ENCODE data around the gene REM1. TPM values are rescaled to one million over a fixed set of nuclear protein-coding genes. Genes with fewer than 3 reads are reported as not detected.

The REM1 gene
- total RNA-seq, 1 experiment from 2014 or later, result not detected

- no peak overlapping the region for H3K27ac Mint-ChIP-seq
- H3K4me3 Mint-ChIP-seq, result no peak overlapping the region
- Histone ChIP-seq H2BK12ac (ENCODE audit: insufficient read length, low read depth, low read length) (no peak overlapping the region), H3K23ac (ENCODE audit: insufficient read length, low read depth, low read length) (no peak overlapping the region), H4K91ac (ENCODE audit: insufficient read length, low read depth, low read length) (no peak overlapping the region), H3K79me2 (ENCODE audit: insufficient read depth, low read length) (no peaks in the 10 kb centered on the region), H3K27ac (ENCODE audit: insufficient read length, low read depth, low read length) (no peak overlapping the region), H3K56ac (ENCODE audit: insufficient read length, low read depth, low read length) (no peak overlapping the region), H2BK120ac (ENCODE audit: low read depth, low read length, poor library complexity, severe bottlenecking) (no peak overlapping the region), H3K4me1 (ENCODE audit: insufficient read depth, low read length) (no peaks in the 10 kb centered on the region), H4K5ac (ENCODE audit: insufficient read length, low read depth, low read length) (no peak overlapping the region), H2AFZ (ENCODE audit: low read length) (no peak overlapping the region), H3K4me2 (ENCODE audit: insufficient read depth, insufficient read length, low read length) (no peak overlapping the region), H3K9ac (ENCODE audit: extremely low read depth, insufficient read length, low read length) (no peak overlapping the region), H4K8ac (replicated peaks; ENCODE audit: insufficient read length, low read depth, low read length) (no peak overlapping the region), H2BK15ac (ENCODE audit: low read depth, low read length) (no peak overlapping the region), H3K79me1 (ENCODE audit: insufficient read depth, low read depth, low read length, poor library complexity, severe bottlenecking) (no peaks in the 10 kb centered on the region), H3T11ph (ENCODE audit: low read length) (no peak overlapping the region), H3K4ac (ENCODE audit: low read depth, low read length) (no peak overlapping the region), H2BK5ac (ENCODE audit: insufficient read length, low read length) (no peak overlapping the region), H4K20me1 (ENCODE audit: control insufficient read depth, insufficient read depth, insufficient read length) (no peaks in the 10 kb centered on the region), H3K23me2 (ENCODE audit: insufficient read length, low read depth, low read length, poor library complexity, severe bottlenecking) (no peaks in the 10 kb centered on the region), H3K18ac (ENCODE audit: insufficient read length, low read depth, low read length) (no peak overlapping the region), H2AK5ac (ENCODE audit: insufficient read length, low read length) (no peak overlapping the region), H2BK20ac (ENCODE audit: low read depth, low read length, poor library complexity, severe bottlenecking) (no peak overlapping the region), H3K14ac (ENCODE audit: insufficient read depth, low read length) (no peak overlapping the region), H3K9me3 (ENCODE audit: control insufficient read depth, low read depth, low read length) (peaks cover 49% of the 10 kb centered on the region), H3K27me3 (ENCODE audit: insufficient read depth, low read length) (no peaks in the 10 kb centered on the region)
- peaks cover 71 to 91% of the 10 kb centered on the region in 2 experiments for H3K9me3 Mint-ChIP-seq
- H3K4me1 Mint-ChIP-seq, result no peaks in the 10 kb centered on the region
- peaks cover 0 to 27% (median 0%) of the 10 kb centered on the region in 3 experiments; a peak in 3 of 7 replicates for H3K36me3 Mint-ChIP-seq (ENCODE audit: insufficient read depth in 1 of 3, low read depth in 3 of 3)
- no CpG with 5 or more reads among the region's 2 CpGs for WGBS (ENCODE audit: extremely low coverage, insufficient read length, low lambda C conversion rate)
- peak; percentile 56; the same call in 2 of the 3 replicates for TF ChIP-seq CTCF (conservative IDR thresholded peaks at IDR 0.05)
- peaks cover 6% of the 10 kb centered on the region for H3K27me3 Mint-ChIP-seq (ENCODE audit: low read depth)
- DNase-seq, result peak; percentile 73
Measured at GRCh38 chr20:31494131-31494530, 19.0 kb downstream of the REM1 start.
